SW 1271 (cell line): Measurements from ENCODE around the gene LAG3.

ENCODE experiments used
- DNase-seq, 2 experiments: peaks; one replicate each; lab custom pipeline; 2025; lab: John Stamatoyannopoulos, UW

LAG3 gene

GRCh38 chr12:6772726-6773589 is 638 bp downstream of the LAG3 start:
- DNase-seq: no peak

DNA sequence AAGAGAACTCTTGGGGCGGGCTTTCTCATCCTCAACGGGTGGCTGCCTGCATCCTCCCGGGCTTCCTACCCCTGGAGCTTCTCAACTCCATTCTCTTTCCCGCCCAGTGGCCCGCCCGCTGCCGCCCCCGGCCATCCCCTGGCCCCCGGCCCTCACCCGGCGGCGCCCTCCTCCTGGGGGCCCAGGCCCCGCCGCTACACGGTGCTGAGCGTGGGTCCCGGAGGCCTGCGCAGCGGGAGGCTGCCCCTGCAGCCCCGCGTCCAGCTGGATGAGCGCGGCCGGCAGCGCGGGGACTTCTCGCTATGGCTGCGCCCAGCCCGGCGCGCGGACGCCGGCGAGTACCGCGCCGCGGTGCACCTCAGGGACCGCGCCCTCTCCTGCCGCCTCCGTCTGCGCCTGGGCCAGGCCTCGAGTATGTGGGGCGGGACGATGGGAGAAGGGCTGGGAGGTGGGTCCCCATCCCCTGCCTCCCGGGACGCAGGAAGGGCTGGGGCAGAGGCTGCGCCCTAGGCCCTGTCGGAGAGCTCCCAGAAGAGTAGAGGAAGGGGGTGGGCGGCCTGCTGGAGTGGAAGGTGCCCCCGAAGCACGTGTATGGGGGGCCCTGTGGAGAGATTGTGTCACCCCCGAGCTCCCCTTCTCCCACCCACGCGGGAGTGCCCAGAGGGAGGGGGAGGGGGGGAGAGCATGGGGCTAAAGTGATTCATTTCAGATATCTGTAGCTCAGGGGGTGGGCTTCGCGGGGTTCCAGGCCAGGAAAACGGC is 1.5 kb downstream of the LAG3 start:
- DNase-seq: no peak

DNA sequence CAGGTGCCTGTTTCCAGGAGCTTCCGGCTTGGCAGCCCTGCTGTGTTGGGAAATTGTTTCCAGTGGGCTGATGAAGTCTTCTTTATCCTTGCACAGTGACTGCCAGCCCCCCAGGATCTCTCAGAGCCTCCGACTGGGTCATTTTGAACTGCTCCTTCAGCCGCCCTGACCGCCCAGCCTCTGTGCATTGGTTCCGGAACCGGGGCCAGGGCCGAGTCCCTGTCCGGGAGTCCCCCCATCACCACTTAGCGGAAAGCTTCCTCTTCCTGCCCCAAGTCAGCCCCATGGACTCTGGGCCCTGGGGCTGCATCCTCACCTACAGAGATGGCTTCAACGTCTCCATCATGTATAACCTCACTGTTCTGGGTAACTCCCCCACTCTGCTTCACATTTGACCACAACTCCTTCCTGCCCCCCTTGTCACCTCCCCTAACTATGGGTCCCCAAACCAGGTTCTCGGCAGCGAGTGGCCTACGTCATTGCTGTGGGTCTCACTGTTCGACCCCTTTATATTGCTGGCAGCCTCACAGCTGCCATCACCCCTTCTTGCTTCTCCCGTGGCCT is 2.3 kb downstream of the LAG3 start:
- no peak for DNase-seq

- no peak for DNase-seq
Measured at GRCh38 chr12:6775185-6776174, 3.2 kb downstream of the LAG3 start.

DNA sequence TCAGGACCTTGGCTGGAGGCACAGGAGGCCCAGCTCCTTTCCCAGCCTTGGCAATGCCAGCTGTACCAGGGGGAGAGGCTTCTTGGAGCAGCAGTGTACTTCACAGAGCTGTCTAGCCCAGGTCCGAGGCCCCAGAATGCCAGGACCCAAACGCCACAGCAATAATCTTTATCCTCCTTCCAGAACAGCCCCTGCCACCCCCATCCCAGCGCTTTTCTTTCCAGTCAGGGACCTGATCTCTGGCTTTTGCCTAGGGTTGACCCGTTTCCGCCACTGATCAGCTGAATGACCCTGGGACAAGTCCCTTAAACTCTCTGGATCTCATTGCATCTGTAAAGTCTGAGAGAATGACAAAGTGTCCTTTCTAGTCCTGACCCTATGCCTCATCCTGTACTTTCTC is 5.1 kb downstream of the LAG3 start:
- no peak for DNase-seq

DNA sequence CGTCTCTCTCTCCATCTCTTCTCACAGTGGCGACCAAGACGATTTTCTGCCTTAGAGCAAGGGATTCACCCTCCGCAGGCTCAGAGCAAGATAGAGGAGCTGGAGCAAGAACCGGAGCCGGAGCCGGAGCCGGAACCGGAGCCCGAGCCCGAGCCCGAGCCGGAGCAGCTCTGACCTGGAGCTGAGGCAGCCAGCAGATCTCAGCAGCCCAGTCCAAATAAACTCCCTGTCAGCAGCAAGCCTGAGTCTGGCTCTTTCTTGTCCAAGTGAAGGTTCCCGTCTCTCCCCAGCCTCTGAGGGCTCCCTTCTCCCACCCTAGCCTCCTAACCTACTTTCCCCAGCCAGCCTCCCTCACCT is 5.9 kb downstream of the LAG3 start:
- DNase-seq: no peak

- DNase-seq: peak; percentile 78 to 89
Measured at GRCh38 chr12:6778574-6779550, 6.5 kb downstream of the LAG3 start.

- no peak for DNase-seq
Measured at GRCh38 chr12:6779708-6780432, 7.5 kb downstream of the LAG3 start.

DNA sequence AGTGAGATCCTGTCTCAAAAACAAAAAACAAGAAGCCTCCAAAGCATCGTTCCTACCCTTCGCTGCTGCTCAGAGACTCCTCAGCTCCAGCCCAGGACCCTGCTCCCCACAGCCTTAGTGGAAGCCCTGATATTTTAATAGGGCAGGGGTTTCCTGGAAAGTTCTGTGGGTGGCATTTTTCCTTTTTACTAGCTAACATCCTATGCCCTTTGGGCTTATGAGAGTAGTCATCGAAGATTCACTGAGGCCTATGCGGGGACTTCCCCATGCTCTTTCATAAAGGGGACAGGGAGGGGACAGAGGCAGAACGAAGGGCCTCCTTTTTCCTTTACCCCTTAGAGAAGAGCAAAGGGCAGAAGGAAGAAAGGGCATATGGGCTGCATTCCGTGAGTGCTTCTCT is 8.3 kb downstream of the LAG3 start:
- DNase-seq: no peak

DNA sequence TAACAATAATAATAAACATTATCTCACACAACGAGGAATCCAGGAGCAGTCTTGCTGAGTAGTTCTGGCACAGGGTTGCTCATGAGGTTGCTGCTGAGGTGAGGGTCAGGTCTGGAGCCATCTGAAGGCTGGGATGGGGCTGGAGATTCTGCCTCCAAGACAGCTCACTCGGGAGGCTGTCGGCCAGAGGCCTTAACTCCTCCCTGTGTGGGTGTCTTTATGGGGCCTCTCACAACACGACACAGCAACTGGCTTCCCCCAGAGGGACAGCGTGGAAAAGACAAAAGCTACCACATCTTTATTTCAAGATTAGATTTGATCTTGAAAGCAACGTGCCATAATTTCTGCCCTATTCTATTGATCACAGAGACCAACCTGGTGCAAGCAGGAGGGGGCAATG is 9.8 kb downstream of the LAG3 start:
- DNase-seq: no peak

- DNase-seq: no peak
Measured at GRCh38 chr12:6782850-6783566, 10.7 kb downstream of the LAG3 start.

DNA sequence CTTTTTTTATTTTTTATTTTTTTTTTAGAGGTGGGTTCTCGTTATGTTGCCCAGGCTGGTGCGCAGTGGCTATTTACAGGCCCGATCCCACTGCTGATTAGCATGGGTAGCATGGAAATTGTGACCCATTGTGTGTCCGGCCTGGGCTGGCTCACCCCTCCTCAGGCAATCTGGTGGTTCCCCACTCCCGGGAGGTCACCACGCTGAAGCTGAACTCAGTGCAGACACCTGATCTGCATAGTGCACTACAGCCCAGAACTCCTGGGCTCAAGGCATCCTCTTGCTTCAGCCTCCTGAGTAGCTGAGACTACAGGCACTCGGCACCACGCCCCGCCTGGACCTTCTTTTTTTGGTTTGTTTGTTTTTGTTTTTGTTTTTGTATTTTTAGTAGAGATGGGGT is 11.5 kb downstream of the LAG3 start:
- DNase-seq: no peak

- no peak for DNase-seq
Measured at GRCh38 chr12:6784296-6784695, 12.0 kb downstream of the LAG3 start.

DNA sequence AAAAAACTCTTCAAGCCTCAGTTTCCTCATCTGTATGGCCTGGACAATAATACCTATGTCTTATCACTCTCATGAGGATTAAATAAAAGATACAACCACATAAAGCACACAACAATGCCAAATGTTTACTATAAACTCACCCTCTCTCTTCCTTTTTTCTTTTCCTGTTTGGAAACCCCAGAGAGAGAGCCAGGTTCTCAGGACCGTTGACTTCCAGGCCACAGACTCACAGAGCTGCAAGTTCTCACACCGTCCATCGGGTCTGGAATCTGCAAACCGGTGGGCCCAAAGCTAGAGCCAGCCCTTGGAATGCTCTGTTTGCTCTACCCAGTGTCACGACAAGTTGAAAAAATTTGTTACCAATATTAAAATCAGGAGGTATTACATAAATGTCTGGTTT is 12.4 kb downstream of the LAG3 start:
- no peak for DNase-seq

DNA sequence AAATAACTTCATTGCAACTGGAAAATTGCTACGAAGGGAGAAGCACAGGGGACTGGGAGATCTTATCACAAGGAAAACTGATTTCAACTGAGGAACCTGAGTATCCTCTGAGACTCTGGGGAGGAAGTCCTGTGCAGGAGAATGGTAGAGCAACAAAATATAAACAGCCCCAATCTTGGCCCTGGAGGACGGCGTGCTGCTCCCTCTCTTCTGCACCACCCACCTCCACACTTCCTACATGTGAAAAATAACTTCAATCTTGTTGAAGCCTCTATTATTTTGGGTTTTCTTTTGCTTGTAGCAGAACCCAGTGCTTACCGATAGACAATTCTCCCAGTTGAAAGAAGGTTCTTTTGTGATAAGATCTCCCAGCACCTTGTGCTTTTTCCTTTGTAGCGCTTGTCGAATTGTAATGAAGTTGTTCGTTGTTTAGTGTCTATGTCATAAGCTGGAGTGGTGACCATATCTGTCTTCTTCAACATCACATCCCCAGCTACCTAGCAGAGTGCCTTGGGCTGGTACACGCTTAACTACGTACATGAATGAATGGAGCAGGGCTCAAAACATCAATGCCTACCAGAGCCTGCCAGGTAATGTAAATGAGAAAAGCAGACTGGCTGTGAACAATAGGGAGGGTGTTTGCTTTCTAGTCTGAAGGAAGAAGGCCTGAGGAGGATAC is 14.2 kb downstream of the LAG3 start:
- DNase-seq: no peak

DNA sequence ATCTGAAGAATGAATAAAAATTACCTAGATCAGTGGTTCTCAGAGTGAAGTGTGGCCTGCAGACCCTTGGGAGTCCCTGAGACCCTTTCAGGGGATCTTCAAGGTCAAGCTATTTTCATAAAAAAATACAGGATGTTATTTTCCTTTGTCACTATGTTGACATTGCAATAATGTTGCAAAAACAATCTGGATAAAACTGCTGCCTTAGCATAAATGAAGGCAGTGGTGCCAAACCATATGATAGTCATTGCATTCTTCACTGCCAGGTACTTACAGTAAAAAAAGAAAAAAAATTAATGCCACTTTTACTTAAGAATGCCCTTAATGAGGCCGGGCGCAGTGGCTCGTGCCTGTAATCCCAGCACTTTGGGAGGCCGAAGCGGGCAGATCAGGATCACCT is 15.0 kb downstream of the LAG3 start:
- no peak for DNase-seq

DNA sequence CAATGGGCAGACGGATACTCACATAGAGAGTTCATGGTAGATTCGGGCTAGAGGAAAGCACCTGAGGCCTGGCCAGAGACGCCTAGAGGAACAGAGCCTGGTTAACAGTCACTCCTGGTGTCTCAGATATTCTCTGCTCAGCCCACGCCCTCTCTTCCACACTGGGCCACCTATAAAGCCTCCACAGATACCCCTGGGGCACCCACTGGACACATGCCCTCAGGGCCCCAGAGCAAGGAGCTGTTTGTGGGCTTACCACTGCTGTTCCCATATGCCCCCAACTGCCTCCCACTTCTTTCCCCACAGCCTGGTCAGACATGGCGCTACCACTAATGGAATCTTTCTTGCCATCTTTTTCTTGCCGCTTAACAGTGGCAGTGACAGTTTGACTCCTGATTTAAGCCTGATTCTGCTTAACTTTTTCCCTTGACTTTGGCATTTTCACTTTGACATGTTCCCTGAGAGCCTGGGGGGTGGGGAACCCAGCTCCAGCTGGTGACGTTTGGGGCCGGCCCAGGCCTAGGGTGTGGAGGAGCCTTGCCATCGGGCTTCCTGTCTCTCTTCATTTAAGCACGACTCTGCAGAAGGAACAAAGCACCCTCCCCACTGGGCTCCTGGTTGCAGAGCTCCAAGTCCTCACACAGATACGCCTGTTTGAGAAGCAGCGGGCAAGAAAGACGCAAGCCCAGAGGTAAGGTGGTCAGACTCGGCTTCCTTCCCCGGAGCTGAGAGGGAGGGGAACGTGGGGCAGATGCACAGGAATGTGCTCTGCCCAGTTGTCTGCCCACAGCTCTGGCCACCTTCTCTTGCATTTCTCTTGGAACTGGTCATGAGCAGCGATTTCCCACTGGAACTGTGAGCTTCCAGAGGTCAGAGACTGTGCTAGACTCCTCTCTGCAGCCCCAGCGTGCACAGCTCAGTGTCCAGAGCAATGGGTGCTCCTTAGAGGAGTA is 16.9 kb downstream of the LAG3 start, which contains the start of gene CD4:
Gene CD4, plus strand, starts transcription at position 557 of the 953 bp plus-strand sequence. CDS start 10,611 bp downstream, outside the sequence.
- DNase-seq: no peak
